DND-41 (cell line): ENCODE measurements around the gene UNC45B.

Source experiments
- EZH2 ChIP-seq: IDR thresholded peaks from 3 replicates; pipeline ENCODE4 v1.6.1; 2012; ENCODE audit warnings: borderline replicate concordance, low read depth, mild to moderate bottlenecking, moderate library complexity, low read length, inconsistent platforms; ENCODE audit not compliant: severe bottlenecking
- TF ChIP-seq, protein P1 (sequence below): IDR thresholded peaks from 2 replicates; pipeline ENCODE4 v1.5.1; 2012; ENCODE audit warnings: borderline replicate concordance, low read length, moderate library complexity, mild to moderate bottlenecking; ENCODE audit not compliant: poor library complexity, severe bottlenecking; ENCODE audit errors: extremely low read depth

DNA sequence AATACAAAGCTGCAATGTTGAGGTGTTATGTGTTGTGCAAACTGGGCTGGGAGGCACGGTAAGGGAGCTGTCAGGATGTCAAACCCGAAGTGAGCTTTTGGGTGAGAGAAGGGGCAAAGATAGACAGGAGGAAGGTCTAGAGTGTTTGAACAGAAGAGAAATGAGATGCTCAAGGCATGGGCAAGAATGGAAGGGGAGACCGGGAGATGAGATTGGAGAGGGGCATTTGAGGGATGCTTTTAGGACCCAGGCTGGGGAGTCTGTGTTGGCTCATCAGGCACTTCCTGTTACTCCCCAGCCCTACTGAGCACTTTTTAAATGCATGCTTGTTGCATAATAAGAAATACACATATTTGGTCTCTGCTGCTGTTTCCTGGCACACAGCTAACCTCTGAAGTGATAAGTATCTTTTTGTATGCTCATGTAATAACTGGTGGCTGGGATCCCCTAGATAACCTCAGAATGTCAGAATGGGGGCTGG, 13.7 kb downstream of the UNC45B start:
- TF ChIP-seq, protein P1, sequence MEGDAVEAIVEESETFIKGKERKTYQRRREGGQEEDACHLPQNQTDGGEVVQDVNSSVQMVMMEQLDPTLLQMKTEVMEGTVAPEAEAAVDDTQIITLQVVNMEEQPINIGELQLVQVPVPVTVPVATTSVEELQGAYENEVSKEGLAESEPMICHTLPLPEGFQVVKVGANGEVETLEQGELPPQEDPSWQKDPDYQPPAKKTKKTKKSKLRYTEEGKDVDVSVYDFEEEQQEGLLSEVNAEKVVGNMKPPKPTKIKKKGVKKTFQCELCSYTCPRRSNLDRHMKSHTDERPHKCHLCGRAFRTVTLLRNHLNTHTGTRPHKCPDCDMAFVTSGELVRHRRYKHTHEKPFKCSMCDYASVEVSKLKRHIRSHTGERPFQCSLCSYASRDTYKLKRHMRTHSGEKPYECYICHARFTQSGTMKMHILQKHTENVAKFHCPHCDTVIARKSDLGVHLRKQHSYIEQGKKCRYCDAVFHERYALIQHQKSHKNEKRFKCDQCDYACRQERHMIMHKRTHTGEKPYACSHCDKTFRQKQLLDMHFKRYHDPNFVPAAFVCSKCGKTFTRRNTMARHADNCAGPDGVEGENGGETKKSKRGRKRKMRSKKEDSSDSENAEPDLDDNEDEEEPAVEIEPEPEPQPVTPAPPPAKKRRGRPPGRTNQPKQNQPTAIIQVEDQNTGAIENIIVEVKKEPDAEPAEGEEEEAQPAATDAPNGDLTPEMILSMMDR = no peak
- no peak for TF ChIP-seq EZH2
